ENCODE measurements around the gene VASH1. TPM values are rescaled to one million over a fixed set of nuclear protein-coding genes. Genes with fewer than 3 reads are reported as not detected.

The VASH1 gene
- total and polyA plus RNA-seq, 2 of the 13 experiments (the other 11 are each of a cell fraction or from before 2014, with no cell fraction given), result 0.11 to 0.24 TPM

DNA sequence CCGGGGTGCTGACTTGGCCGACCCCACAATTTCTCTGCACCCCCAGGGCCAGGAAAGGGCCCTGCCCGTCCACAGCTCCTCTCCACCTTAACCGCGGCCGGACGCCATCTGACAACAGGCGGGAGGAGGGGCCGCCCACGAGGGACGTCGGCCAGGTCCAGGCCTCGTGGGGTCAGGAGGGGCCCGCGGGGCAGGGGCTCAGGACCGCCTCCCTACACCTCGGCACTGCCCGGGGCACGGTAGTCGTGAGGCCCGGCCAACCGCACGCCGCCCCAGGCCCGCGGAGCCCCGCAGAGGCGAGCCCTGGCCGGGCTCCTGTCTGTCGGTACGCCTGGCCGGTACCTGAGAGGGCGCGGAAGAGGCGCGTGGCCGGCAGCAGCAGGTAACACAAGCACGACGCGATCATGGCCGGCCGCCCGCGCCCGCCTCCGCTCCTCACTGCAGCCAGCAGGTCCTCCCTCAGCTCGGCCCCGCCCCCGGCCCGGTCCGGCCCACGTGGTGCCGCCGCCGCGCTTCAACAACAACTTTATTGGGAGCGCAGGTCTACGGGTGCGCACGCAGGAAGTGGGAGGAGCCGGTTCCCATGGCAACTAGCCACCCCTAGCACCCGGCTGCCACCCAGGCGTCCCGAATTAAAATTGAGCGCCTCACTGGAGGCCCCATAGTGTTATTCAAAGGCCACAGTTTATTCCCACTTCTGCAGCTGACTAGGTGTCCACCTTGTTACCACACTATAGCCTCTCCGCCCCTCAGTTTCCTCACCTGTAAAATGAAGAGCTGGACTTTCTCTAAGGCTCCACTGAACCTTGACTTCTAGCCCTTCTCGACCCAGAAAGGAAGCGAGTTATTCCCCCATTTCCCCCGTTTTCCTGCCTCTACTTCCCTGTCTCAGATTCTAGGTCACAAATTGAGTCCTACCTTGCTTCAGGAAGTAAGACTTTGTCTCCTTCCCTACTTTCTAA lies 51.4 kb downstream of the VASH1 start, which contains the start of gene ANGEL1 (continued):
- TF ChIP-seq PRMT3 (CRISPR knock-in tag; IDR thresholded peaks at IDR 0.05; ENCODE audit: borderline replicate concordance, low read depth) (0 out of 2 replicates have a peak, but pooled peaks have one; percentile 56), ZFP36L1 (CRISPR knock-in tag; IDR thresholded peaks at IDR 0.05) (no peak), ZNF160 (CRISPR knock-in tag; IDR thresholded peaks at IDR 0.05) (0 out of 2 replicates have a peak, but pooled peaks have one; percentile 28), RCOR2 (CRISPR knock-in tag; IDR thresholded peaks at IDR 0.05) (no peak), ZSCAN29 (CRISPR knock-in tag; conservative IDR thresholded peaks at IDR 0.05) (peak; percentile 76; the same call in 1 of the 2 replicates), ZNF768 (CRISPR knock-in tag; IDR thresholded peaks at IDR 0.05) (peak; percentile 48; the same call in 1 of the 2 replicates), ZBTB21 (CRISPR knock-in tag; IDR thresholded peaks at IDR 0.05) (0 out of 2 replicates have a peak, but pooled peaks have one; percentile 24), SMYD3 (CRISPR knock-in tag; IDR thresholded peaks at IDR 0.05) (0 out of 2 replicates have a peak, but pooled peaks have one; percentile 11), ZNF615 (CRISPR knock-in tag; IDR thresholded peaks at IDR 0.05; ENCODE audit: borderline replicate concordance) (no peak), KDM3A (CRISPR knock-in tag; IDR thresholded peaks at IDR 0.05; ENCODE audit: low read depth) (no peak), TOE1 (CRISPR knock-in tag; IDR thresholded peaks at IDR 0.05) (0 out of 2 replicates have a peak, but pooled peaks have one; percentile 23), SP5 (CRISPR knock-in tag; IDR thresholded peaks at IDR 0.05; ENCODE audit: borderline replicate concordance, low read depth) (peak; percentile 94), ZSCAN25 (CRISPR knock-in tag; IDR thresholded peaks at IDR 0.05) (peak; percentile 65), SNRNP70 (IDR thresholded peaks at IDR 0.05; ENCODE audit: low read depth, low read length) (no peak), KDM5B (CRISPR knock-in tag; IDR thresholded peaks at IDR 0.05; ENCODE audit: borderline replicate concordance) (peak; percentile 76; the same call in 1 of the 2 replicates)
- TF ChIP-seq, protein P1, sequence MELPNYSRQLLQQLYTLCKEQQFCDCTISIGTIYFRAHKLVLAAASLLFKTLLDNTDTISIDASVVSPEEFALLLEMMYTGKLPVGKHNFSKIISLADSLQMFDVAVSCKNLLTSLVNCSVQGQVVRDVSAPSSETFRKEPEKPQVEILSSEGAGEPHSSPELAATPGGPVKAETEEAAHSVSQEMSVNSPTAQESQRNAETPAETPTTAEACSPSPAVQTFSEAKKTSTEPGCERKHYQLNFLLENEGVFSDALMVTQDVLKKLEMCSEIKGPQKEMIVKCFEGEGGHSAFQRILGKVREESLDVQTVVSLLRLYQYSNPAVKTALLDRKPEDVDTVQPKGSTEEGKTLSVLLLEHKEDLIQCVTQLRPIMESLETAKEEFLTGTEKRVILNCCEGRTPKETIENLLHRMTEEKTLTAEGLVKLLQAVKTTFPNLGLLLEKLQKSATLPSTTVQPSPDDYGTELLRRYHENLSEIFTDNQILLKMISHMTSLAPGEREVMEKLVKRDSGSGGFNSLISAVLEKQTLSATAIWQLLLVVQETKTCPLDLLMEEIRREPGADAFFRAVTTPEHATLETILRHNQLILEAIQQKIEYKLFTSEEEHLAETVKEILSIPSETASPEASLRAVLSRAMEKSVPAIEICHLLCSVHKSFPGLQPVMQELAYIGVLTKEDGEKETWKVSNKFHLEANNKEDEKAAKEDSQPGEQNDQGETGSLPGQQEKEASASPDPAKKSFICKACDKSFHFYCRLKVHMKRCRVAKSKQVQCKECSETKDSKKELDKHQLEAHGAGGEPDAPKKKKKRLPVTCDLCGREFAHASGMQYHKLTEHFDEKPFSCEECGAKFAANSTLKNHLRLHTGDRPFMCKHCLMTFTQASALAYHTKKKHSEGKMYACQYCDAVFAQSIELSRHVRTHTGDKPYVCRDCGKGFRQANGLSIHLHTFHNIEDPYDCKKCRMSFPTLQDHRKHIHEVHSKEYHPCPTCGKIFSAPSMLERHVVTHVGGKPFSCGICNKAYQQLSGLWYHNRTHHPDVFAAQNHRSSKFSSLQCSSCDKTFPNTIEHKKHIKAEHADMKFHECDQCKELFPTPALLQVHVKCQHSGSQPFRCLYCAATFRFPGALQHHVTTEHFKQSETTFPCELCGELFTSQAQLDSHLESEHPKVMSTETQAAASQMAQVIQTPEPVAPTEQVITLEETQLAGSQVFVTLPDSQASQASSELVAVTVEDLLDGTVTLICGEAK (IDR thresholded peaks at IDR 0.05), result peak; percentile 100
- TF ChIP-seq, protein P1 (CRISPR knock-in tag; IDR thresholded peaks at IDR 0.05), result peak; percentile 100
- TF ChIP-seq, protein P2, sequence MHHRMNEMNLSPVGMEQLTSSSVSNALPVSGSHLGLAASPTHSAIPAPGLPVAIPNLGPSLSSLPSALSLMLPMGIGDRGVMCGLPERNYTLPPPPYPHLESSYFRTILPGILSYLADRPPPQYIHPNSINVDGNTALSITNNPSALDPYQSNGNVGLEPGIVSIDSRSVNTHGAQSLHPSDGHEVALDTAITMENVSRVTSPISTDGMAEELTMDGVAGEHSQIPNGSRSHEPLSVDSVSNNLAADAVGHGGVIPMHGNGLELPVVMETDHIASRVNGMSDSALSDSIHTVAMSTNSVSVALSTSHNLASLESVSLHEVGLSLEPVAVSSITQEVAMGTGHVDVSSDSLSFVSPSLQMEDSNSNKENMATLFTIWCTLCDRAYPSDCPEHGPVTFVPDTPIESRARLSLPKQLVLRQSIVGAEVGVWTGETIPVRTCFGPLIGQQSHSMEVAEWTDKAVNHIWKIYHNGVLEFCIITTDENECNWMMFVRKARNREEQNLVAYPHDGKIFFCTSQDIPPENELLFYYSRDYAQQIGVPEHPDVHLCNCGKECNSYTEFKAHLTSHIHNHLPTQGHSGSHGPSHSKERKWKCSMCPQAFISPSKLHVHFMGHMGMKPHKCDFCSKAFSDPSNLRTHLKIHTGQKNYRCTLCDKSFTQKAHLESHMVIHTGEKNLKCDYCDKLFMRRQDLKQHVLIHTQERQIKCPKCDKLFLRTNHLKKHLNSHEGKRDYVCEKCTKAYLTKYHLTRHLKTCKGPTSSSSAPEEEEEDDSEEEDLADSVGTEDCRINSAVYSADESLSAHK (CRISPR knock-in tag; IDR thresholded peaks at IDR 0.05; ENCODE audit: borderline replicate concordance), result no peak
